ENCODE results near the gene CCDC146.

DNA sequence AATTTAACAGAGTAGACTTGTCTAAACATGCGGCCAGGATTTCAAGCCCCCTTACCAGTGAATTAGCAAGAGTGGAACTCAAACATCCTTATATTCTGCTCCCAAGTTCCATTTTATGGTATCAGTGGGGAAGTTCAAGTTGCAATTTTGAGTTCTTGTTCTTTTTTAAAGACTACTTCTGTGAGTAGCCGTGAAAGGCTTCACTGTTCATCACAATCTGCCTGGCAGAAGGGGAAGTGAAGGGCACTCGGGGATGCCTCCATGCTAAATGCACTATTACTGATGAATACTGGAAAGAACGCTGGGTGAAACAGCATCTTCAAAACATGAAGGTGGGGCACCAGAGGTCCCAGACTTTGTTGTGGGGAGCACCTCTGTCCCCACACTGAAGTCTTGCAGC, 99.7 kb downstream of the CCDC146 start:
- TF ChIP-seq, protein P1, sequence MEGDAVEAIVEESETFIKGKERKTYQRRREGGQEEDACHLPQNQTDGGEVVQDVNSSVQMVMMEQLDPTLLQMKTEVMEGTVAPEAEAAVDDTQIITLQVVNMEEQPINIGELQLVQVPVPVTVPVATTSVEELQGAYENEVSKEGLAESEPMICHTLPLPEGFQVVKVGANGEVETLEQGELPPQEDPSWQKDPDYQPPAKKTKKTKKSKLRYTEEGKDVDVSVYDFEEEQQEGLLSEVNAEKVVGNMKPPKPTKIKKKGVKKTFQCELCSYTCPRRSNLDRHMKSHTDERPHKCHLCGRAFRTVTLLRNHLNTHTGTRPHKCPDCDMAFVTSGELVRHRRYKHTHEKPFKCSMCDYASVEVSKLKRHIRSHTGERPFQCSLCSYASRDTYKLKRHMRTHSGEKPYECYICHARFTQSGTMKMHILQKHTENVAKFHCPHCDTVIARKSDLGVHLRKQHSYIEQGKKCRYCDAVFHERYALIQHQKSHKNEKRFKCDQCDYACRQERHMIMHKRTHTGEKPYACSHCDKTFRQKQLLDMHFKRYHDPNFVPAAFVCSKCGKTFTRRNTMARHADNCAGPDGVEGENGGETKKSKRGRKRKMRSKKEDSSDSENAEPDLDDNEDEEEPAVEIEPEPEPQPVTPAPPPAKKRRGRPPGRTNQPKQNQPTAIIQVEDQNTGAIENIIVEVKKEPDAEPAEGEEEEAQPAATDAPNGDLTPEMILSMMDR (IDR thresholded peaks at IDR 0.05): no peak
- TF ChIP-seq POLR2A (IDR thresholded peaks at IDR 0.05): no peak
